LoVo (cell line): Measurements from ENCODE around the gene FES.
"Not testable (repeated sequence)": the region's sequence is repeated elsewhere in the genome, so short reads cannot be mapped to it uniquely, and the experiment has no call there.

Source experiments
- DNase-seq: peaks from one replicate; pipeline ENCODE4 v3.0.0-alpha.2; 2016; ENCODE audit warnings: low spot score

FES gene

DNA sequence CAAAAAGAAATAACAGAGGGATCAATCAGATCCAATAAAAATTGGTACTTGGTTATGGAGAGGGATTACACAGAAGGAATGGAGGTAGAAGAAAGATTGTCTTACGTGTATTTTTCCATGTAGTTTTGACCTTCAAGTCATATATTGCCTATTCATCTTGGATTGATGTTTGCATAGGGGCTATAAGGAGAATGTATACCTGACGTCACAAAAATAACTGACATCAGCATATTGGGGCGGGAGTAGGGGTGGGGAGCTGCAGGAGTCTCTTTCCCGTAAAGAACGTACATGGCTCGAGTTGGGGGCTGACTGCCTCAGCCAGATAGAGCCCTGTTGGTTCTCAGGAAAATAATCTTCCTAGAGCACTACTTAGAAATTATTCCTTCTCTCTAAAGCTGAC, 21.8 kb upstream of the FES start:
- DNase-seq: no peak

DNA sequence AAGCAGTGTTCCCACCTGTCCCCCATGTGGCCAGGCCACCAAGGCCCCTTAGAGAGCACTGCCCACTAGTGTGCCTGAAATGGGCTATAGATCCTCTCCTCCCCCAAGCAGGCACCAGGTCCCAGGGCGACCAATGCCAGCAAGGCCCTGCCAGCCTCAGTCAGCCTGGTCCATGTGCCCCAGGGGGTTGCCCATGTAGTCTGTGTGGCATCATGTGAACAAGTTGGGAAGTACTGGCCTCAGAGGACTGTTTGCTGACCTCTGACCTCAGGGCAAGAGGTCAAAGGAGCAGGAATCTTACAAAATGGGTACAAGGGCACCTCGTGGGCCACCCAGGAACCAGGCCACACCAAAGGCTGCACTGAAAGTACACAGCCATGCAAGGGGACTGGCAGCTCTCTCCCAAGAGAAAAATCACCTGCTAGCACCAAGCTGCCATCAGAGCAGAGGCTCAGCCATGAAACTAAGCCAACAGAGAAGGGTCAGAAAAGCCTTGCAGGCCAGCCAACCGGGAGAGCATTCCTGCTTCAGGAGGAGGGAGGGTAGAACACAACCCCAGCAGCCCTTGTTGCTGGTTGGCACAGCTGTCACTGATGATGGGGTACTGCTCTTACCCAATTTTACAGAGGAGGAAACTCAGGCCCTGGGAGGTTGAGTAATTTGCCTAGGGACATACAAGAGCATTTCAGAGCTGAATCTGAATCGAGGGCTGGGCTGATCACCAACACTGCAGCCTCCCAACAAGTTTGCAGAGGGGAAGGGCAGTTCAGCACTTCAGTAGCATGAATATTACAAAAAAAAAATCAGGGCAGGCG, 21.1 kb upstream of the FES start:
- no peak for DNase-seq

GRCh38 chr15:90863987-90864386, 20.3 kb upstream of the FES start:
- no peak for DNase-seq

DNA sequence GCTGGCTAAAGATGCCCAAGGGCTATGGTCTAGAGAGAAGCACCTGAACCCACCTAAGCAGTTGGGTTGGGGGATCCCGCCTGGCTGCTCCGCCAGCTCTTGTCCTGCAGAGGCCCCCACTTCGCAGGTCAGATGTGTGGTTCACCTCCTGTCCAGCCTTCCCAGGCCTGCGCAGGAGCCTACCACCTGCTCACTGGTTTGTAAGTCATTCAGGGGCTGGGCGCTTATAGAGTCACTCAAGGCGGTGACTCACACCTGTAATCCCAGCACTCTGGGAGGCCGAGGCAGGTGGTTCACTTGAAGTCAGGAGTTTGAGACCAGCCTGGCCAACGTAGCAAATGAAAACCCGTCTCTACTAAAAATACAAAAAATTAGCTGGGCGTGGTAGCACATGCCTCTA, 19.8 kb upstream of the FES start:
- no peak for DNase-seq

GRCh38 chr15:90865702-90866101, 18.6 kb upstream of the FES start:
- no peak for DNase-seq

GRCh38 chr15:90866161-90866715, 18.1 kb upstream of the FES start:
- DNase-seq: no peak

- no peak for DNase-seq
These were observed 17.5 kb upstream of the FES start for GRCh38 chr15:90866800-90867199.

GRCh38 chr15:90868261-90868689, 16.0 kb upstream of the FES start, which contains the start of gene FURIN:
TSS of gene FURIN (plus strand) at chr15:90868588. CDS start at chr15:90875741, 7,153 bp downstream.
- DNase-seq: no peak

- no peak for DNase-seq
These were observed 15.2 kb upstream of the FES start for GRCh38 chr15:90869140-90869541.

GRCh38 chr15:90869601-90870353, 14.5 kb upstream of the FES start:
- peak; percentile 91 for DNase-seq

- DNase-seq: no peak
These were observed 13.8 kb upstream of the FES start for GRCh38 chr15:90870354-90871138.

GRCh38 chr15:90871139-90871715, 13.1 kb upstream of the FES start:
- no peak for DNase-seq

- no peak for DNase-seq
These were observed 12.4 kb upstream of the FES start for GRCh38 chr15:90871716-90872485.

DNA sequence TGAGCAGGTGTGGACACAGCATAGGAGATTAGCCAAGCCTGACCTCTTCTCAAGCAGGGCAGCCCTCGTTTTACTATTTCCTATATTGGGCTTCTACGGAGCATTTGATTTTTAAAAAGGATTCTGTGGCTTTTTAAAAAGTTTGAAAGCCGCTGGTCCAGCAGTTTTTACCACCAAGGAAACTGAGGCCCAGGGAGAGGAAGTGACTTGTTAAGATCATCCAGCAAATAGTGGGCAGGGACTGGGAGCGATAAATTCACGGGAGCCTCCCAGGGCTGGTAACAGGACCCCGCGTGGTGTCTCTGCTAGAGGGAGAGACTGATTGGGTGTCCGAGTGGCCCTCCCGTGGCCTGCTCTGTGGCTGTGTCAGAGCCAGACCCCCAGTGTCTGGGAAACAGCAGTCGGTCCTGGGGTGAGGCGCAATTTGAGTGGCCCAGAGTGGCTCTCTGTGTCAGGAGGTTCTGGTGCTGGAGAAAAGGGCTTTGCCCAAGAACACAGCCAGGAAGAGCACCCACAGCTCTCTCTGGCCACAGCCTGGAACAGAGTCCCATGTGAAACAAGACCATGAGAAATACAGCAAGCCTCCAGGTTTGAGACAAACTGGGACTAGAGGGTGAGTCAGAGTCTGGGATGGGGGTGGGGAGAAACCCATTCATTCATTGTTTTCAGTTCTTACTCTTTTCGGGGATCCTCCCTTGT, 11.7 kb upstream of the FES start:
- no peak for DNase-seq

GRCh38 chr15:90873488-90873997, 10.8 kb upstream of the FES start:
- DNase-seq: no peak

GRCh38 chr15:90873998-90874605, 10.2 kb upstream of the FES start:
- DNase-seq: no peak

- not testable (repeated sequence) for DNase-seq
These were observed 9.3 kb upstream of the FES start for GRCh38 chr15:90874986-90875385.

- no peak for DNase-seq
These were observed 8.7 kb upstream of the FES start for GRCh38 chr15:90875549-90875981.

- no peak for DNase-seq
These were observed 8.3 kb upstream of the FES start for GRCh38 chr15:90876046-90876445.
